SK-N-SH treated with all-trans-retinoic acid at 6 μM for 48 hours (cell line): ENCODE measurements around the gene ST6GALNAC2.
A peak's percentile ranks its signal among the peaks of the same experiment; 100 is the strongest.
"Not testable (repeated sequence)": the region's sequence is repeated elsewhere in the genome, so short reads cannot be mapped to it uniquely, and the experiment has no call there.

ENCODE experiments used
- ATAC-seq: fragments of 200-7000 bp; cut with Tn5 transposase; 3 replicates; pipeline ENCODE4 v1.9.1; 2020; ENCODE audit warnings: mild to moderate bottlenecking, moderate library complexity
- ARNTL ChIP-seq: fragments of 450-650 bp; formaldehyde crosslinking; IDR thresholded peaks from 2 replicates; pipeline ENCODE4 v1.5.0; 2020; ENCODE audit warnings: low read depth, mild to moderate bottlenecking, moderate library complexity, borderline replicate concordance
- BACH2 ChIP-seq: fragments of 250-450 bp; sonication (Bioruptor Pico); IDR thresholded peaks from 2 replicates; pipeline ENCODE4 v1.9.0; 2021; ENCODE audit warnings: mild to moderate bottlenecking, borderline replicate concordance
- CSDC2 ChIP-seq: fragments of 250-450 bp; sonication (Bioruptor Pico); IDR thresholded peaks from 2 replicates; pipeline ENCODE4 v1.5.0; 2020; ENCODE audit warnings: mild to moderate bottlenecking, moderate library complexity
- ESRRG ChIP-seq: fragments of 250-450 bp; sonication (Bioruptor Pico); IDR thresholded peaks from 2 replicates; pipeline ENCODE4 v1.6.1; 2021; ENCODE audit warnings: mild to moderate bottlenecking
- GLIS3 ChIP-seq: fragments of 250-450 bp; sonication (Bioruptor Pico); IDR thresholded peaks from 2 replicates; pipeline ENCODE4 v1.5.0; 2020; ENCODE audit warnings: mild to moderate bottlenecking, moderate library complexity
- OSR1 ChIP-seq: fragments of 250-450 bp; sonication (Bioruptor Pico); IDR thresholded peaks from 2 replicates; pipeline ENCODE4 v1.8.0; 2022; ENCODE audit warnings: moderate library complexity, mild to moderate bottlenecking, inconsistent platforms
- PPARA ChIP-seq: fragments of 250-450 bp; sonication (Bioruptor Pico); IDR thresholded peaks from 2 replicates; pipeline ENCODE4 v1.5.0; 2020; ENCODE audit warnings: mild to moderate bottlenecking, borderline replicate concordance
- RARB ChIP-seq: fragments of 250-450 bp; sonication (Bioruptor Pico); IDR thresholded peaks from 2 replicates; pipeline ENCODE4 v1.8.0; 2021; ENCODE audit warnings: mild to moderate bottlenecking, moderate library complexity
- SNAI2 ChIP-seq: fragments of 250-450 bp; sonication (Bioruptor Pico); IDR thresholded peaks from 2 replicates; pipeline ENCODE4 v1.5.0; 2020; ENCODE audit warnings: mild to moderate bottlenecking, moderate library complexity
- TCF4 ChIP-seq: fragments of 250-450 bp; sonication (Bioruptor Pico); IDR thresholded peaks from 2 replicates; pipeline ENCODE4 v1.8.0; 2021; ENCODE audit warnings: mild to moderate bottlenecking, moderate library complexity, borderline replicate concordance
- TOX ChIP-seq: fragments of 250-450 bp; sonication (Bioruptor Pico); IDR thresholded peaks from 2 replicates; pipeline ENCODE4 v1.8.0; 2021; ENCODE audit warnings: mild to moderate bottlenecking, moderate library complexity, borderline replicate concordance
- ZFP3 ChIP-seq: fragments of 250-450 bp; sonication (Bioruptor Pico); IDR thresholded peaks from 2 replicates; pipeline ENCODE4 v1.5.0; 2020; ENCODE audit warnings: mild to moderate bottlenecking, moderate library complexity
- ZFP30 ChIP-seq: fragments of 450-650 bp; formaldehyde crosslinking; IDR thresholded peaks from 2 replicates; pipeline ENCODE4 v1.5.0; 2022; ENCODE audit warnings: mild to moderate bottlenecking, moderate library complexity
- ZNF565 ChIP-seq: fragments of 450-650 bp; formaldehyde crosslinking; conservative IDR thresholded peaks from 2 replicates; pipeline ENCODE4 v1.5.0; 2020; ENCODE audit warnings: low read depth, mild to moderate bottlenecking, moderate library complexity
- ZNF70 ChIP-seq: fragments of 450-650 bp; formaldehyde crosslinking; IDR thresholded peaks from 2 replicates; pipeline ENCODE4 v1.5.0; 2020; ENCODE audit warnings: mild to moderate bottlenecking, moderate library complexity
- TF ChIP-seq, protein P1 (sequence below): fragments of 250-450 bp; sonication (Bioruptor Pico); IDR thresholded peaks from 2 replicates; pipeline ENCODE4 v1.5.1; 2020; ENCODE audit warnings: low read depth, mild to moderate bottlenecking, moderate library complexity
- TF ChIP-seq, protein P2 (sequence below): fragments of 250-450 bp; sonication (Bioruptor Pico); IDR thresholded peaks from 2 replicates; pipeline ENCODE4 v1.5.1; 2021; ENCODE audit warnings: mild to moderate bottlenecking, moderate library complexity
- TF ChIP-seq, protein P3 (sequence below): fragments of 250-450 bp; sonication (Bioruptor Pico); IDR thresholded peaks from 2 replicates; pipeline ENCODE4 v1.8.0; 2021; ENCODE audit warnings: low read depth, mild to moderate bottlenecking, moderate library complexity, borderline replicate concordance

Gene ST6GALNAC2

DNA sequence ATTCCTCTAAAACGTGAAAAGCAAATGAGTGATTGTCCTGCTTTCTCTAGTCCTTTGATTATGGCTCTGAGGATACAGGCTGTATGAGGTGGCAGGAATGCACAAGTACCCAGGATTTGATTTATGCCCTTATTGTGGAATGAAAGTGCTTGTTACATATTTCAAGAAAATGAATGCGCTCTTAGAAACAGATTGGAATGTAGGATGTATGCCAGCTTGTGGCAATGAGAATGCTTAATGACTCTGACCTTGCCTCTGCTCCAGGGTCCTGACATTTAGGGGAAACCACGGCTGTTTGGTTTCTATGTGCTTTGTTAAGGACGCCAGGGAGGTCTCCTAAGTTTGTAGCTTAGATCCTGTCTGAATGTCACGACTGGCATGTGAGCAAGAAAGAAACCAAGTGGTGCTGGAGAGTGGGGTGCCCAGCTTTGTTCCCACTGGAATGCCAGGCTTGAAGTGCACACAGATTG, 23.8 kb downstream of the ST6GALNAC2 start (continued):
- no peak for TF ChIP-seq ARNTL (CRISPR knock-in tag)

DNA sequence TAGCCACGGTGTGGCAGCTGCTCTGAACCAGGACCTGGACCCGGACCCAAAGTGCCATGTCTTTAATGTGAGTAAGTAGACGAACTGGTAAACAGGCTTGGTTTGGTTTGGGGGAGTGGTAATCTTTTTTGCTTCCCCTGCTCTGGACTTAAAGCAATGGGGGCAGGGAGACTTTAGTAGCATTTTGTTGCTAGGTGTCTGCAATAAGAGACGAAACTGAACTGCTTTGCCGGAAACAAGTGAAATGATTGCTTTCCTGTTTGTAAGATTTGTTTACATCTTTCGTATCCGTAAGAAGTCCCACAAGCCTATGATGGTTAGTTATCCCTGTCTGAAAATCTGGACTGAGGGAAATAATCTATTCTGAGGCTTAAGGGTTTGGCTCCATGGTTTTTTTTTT, 24.3 kb downstream of the ST6GALNAC2 start:
- TF ChIP-seq TCF4 (CRISPR knock-in tag) (no peak), ZFP30 (no peak), ZNF565 (CRISPR knock-in tag) (no peak), OSR1 (no peak), GLIS3 (CRISPR knock-in tag) (no peak), TOX (CRISPR knock-in tag) (no peak), PPARA (no peak), SNAI2 (no peak)
- no peak for ATAC-seq

DNA sequence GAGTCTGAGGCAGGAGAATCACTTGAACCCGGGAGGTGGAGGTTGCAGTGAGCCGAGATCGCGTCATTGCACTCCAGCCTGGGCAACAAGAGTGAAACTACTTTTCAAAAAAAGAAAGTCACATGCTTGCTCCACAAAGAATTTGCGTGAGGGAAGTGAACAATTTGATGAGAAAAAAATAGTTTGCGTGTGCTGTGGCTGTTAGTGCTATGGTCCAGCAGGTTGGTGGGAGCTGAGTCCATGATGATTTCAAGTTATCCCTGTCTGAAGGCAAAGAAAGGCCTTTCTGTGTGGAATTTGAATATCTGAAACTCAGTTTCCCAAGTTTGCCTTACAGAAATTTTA, 24.8 kb downstream of the ST6GALNAC2 start:
- TF ChIP-seq TOX (CRISPR knock-in tag) (no peak), ARNTL (CRISPR knock-in tag) (no peak), BACH2 (no peak), GLIS3 (CRISPR knock-in tag) (no peak), OSR1 (no peak), ZFP3 (CRISPR knock-in tag) (no peak), CSDC2 (CRISPR knock-in tag) (no peak)
- TF ChIP-seq, protein P1, sequence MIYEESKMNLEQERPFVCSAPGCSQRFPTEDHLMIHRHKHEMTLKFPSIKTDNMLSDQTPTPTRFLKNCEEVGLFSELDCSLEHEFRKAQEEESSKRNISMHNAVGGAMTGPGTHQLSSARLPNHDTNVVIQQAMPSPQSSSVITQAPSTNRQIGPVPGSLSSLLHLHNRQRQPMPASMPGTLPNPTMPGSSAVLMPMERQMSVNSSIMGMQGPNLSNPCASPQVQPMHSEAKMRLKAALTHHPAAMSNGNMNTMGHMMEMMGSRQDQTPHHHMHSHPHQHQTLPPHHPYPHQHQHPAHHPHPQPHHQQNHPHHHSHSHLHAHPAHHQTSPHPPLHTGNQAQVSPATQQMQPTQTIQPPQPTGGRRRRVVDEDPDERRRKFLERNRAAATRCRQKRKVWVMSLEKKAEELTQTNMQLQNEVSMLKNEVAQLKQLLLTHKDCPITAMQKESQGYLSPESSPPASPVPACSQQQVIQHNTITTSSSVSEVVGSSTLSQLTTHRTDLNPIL (CRISPR knock-in tag): no peak
- TF ChIP-seq, protein P2, sequence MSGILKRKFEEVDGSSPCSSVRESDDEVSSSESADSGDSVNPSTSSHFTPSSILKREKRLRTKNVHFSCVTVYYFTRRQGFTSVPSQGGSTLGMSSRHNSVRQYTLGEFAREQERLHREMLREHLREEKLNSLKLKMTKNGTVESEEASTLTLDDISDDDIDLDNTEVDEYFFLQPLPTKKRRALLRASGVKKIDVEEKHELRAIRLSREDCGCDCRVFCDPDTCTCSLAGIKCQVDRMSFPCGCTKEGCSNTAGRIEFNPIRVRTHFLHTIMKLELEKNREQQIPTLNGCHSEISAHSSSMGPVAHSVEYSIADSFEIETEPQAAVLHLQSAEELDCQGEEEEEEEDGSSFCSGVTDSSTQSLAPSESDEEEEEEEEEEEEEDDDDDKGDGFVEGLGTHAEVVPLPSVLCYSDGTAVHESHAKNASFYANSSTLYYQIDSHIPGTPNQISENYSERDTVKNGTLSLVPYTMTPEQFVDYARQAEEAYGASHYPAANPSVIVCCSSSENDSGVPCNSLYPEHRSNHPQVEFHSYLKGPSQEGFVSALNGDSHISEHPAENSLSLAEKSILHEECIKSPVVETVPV (CRISPR knock-in tag): no peak
- TF ChIP-seq, protein P3, sequence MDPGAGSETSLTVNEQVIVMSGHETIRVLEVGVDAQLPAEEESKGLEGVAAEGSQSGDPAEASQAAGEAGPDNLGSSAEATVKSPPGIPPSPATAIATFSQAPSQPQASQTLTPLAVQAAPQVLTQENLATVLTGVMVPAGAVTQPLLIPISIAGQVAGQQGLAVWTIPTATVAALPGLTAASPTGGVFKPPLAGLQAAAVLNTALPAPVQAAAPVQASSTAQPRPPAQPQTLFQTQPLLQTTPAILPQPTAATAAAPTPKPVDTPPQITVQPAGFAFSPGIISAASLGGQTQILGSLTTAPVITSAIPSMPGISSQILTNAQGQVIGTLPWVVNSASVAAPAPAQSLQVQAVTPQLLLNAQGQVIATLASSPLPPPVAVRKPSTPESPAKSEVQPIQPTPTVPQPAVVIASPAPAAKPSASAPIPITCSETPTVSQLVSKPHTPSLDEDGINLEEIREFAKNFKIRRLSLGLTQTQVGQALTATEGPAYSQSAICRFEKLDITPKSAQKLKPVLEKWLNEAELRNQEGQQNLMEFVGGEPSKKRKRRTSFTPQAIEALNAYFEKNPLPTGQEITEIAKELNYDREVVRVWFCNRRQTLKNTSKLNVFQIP: no peak
- TF ChIP-seq, all 23 proteins: peak for 0
- no peak for ATAC-seq

DNA sequence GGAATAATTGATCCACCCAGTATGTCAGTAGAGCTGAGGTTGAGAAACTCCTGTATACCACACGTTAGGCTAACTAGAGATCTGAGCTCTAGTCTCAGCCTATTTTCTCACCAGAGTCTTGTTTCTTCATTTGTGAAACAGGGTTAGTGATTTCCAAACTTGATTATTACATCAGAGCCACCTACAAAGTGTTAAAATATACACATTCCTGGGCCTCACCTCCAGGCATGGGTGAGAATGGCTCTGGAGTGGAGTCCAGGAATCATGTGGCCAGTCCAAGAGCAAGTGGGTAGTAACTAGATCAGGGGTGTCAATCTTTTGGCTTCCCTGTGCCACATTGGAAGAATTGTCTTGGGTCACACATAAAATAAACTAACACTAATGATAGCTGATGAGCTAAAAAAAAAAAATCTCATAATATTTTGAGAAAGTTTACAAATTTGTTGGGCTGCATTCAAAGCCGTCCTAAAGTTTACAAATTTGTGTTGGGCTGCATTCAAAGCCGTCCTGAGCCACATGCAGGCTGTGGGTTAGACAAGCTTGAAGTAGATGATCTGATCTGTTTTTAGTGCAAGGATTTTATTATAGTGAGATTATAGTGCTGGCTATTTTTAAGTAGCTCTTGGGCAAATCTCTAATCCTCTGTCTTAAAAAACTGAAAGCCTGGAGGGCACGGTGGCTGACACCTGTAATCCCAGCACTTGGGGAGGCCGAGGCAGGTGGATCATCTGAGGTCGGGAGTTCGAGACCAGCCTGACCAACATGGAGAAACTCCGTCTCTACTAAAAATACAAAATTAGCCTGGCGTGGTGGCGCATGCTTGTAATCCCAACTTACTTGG, 25.4 kb downstream of the ST6GALNAC2 start:
- TF ChIP-seq ESRRG (CRISPR knock-in tag): no peak
- TF ChIP-seq, protein P3: no peak
- TF ChIP-seq GLIS3 (CRISPR knock-in tag): no peak
- no peak for TF ChIP-seq ZFP30
- TF ChIP-seq PPARA: no peak
- no peak for TF ChIP-seq ZNF70 (CRISPR knock-in tag)
- ATAC-seq: no peak

DNA sequence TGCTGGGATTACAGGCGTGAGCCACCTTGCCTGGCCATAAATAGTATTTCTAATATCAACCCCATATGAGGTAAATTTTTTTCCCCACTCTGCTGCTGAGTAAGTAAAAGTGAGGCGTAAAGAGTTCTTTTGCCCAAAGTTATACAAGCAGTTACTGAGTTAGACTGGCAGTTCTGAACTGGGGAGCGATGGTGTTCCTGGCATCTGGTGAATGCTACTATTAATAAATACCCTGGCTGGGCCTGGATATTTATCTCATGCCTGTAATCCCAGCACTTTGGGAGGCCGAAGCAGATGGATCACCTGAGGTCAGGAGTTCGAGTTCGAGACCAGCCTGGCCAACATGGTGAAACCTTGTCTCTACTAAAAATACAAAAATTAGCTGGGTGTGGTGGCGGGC, 26.2 kb downstream of the ST6GALNAC2 start:
- ATAC-seq: not testable (repeated sequence)

DNA sequence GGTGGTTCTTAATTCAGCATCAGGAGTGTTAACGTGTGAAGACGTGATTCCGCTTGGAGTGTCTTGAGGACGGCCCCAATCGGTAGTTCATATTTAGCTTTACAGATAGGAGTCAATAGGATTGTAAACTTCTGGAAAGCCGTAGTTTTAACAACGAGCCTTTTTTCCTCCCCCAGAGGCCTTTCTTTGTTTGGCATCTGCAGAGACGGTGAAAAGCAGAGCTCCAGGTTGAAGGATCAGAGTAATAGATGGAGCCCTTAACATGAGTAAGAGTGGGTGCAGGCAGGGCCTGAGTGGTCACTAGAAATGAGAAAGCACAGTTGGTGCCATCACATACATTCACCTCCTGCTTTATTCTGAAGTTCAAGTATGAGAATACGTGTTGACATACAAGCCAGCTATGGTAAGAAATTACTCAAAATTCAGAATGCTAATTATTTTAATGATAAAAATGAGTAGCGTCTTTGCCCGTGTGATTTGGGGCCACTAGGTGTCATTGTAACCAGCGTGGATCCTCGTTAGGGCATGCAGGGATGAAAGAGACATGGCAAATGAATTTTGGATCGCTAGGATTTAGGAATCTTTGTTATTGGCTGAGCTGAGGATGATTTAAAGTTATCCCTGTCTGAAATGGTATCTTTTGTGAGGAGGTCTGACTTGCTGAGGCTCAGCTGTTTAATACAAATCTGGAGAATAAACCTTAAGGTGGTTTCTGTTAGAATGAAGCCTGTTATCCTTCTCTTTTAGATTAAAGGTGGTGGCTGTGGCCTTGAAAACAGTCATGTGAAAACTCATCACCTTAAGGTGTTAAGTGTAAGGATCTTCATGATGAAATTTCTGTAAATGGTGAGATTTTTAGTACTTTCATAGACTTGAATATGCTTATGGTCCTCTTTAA, 27.2 kb downstream of the ST6GALNAC2 start:
- TF ChIP-seq TCF4 (CRISPR knock-in tag) (no peak), RARB (CRISPR knock-in tag) (no peak), ESRRG (CRISPR knock-in tag) (no peak)
- TF ChIP-seq, protein P3: no peak
- peak; percentile 8; the same call in 1 of the 3 replicates for ATAC-seq
